Gastroesophageal sphincter (tissue), 3 donors: ENCODE measurements around the gene NFATC2.

Source experiments
- CTCF ChIP-seq, 4 experiments: fragments of 200-600 bp in 2 of 4; fragments of 450-650 bp in 2 of 4; sonication (generic) in 1 of 4; IDR thresholded peaks; one replicate each; pipeline ENCODE4 v1.5.1; 2017 to 2019; ENCODE audit warnings: antibody characterized with exemption in 4 of 4, mild to moderate bottlenecking in 2 of 4, moderate library complexity in 2 of 4
- EP300 ChIP-seq: sonication (generic); formaldehyde crosslinking; IDR thresholded peaks from one replicate; pipeline ENCODE4 v1.6.1; 2017; ENCODE audit warnings: antibody characterized with exemption, mild to moderate bottlenecking
- POLR2A ChIP-seq, 2 donors: fragments of 450-650 bp; IDR thresholded peaks; one replicate each; pipeline ENCODE4 v1.6.1; 2017; ENCODE audit warnings: antibody characterized with exemption in 2 of 2, mild to moderate bottlenecking in 2 of 2, moderate library complexity in 1 of 2
- POLR2AphosphoS5 ChIP-seq: sonication (generic); formaldehyde crosslinking; IDR thresholded peaks from one replicate; pipeline ENCODE4 v1.6.1; 2017; ENCODE audit warnings: antibody characterized with exemption

DNA sequence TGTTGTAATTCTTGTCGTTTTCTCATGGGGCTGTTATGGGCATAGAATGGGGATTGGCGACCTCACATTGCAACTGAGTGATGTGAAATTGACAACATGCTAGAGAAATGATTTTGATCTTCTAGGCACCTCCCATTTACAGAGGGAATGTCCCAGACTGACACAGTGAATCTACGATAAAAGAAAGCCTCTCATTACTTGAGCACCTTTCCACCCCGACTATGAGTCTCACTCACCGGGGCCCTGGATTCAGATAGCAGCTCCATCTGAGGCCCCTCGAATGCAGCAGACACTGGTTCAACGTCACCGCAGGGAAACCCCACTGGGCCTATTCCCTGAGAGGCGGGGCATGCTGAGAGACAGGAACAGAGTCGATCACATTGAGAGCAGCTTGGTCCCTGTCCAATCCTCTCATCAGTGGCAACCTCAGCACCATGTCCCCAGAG, 49.1 kb downstream of the NFATC2 start:
- TF ChIP-seq POLR2A (IDR thresholded peaks at IDR 0.05) (no peak), CTCF (IDR thresholded peaks at IDR 0.05) (no peak), EP300 (no peak), POLR2AphosphoS5 (no peak)
